Occipital lobe (tissue), 2 donors: ENCODE measurements around the gene NUDT16. TPM values are rescaled to one million over a fixed set of nuclear protein-coding genes. Genes with fewer than 3 reads are reported as not detected.

Experiments
- DNase-seq: peaks from one replicate; lab custom pipeline; 2025; lab: John Stamatoyannopoulos, UW
- total RNA-seq: library from RNA; depleted of rRNA; stranded (reverse); fragments of >200 nt; gene quantifications from one replicate; pipeline ENCODE4 v1.2.3, GENCODE V29; 2014

The NUDT16 gene
- total RNA-seq, 1 donor from 2014 or later = 15.9 TPM

GRCh38 chr3:131386429-131387165, 5.0 kb downstream of the NUDT16 start:
- no peak for DNase-seq

DNA sequence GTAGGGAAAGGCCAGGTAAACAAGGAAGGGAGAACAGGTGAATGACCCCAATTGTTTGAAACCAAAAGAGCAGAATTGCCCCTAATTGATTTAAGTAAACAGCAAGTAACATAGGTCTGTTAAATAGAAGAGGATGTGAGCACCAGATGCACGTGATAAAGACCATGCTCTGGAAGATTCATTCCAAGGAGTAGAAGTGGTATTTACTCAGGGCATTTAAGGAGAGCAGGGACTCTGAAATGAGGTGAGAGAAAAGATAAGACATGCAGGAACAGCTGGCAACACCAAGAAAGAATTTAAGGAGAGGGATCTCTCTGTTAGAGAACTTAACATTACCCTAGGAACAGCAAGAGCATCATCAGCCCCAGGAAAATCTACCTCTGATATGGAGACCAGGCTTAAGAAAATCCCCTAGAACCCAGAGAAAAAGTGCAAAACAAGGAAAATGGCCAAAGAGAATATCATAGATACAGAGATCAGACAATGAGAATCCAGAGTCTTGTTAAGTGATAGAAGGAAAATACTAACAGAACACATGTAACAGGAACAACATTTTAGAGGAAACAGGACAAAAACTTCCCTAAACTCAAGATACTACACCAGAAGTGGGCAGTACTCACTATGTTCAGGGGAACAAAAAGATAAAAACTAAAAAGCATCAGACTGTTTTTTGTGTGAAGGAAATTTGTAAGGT, 6.4 kb downstream of the NUDT16 start:
- no peak for DNase-seq

GRCh38 chr3:131388490-131388799, 6.9 kb downstream of the NUDT16 start:
- DNase-seq = no peak

GRCh38 chr3:131390331-131390730, 8.8 kb downstream of the NUDT16 start:
- DNase-seq = no peak

DNA sequence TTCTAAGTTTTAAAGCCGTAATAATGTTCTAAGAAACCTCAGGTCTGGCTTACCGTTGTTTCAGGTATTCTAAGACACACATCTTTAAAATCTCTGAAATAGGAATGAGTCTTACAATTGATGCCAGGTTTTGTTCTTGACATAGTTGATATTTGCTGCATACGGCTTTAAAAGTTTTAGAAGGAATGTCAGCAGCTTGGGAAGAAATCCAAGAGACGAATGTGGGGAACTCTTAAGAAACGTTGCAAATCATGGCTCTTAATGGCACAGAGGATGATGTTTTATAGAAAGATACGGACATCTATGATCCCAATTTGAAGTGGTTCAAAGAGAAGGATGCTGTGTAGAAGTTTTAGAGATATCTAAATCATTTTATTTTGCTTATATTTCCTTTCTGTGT, 11.5 kb downstream of the NUDT16 start:
- no peak for DNase-seq

- no peak for DNase-seq
Observed at GRCh38 chr3:131393868-131394267, 12.3 kb downstream of the NUDT16 start.

DNA sequence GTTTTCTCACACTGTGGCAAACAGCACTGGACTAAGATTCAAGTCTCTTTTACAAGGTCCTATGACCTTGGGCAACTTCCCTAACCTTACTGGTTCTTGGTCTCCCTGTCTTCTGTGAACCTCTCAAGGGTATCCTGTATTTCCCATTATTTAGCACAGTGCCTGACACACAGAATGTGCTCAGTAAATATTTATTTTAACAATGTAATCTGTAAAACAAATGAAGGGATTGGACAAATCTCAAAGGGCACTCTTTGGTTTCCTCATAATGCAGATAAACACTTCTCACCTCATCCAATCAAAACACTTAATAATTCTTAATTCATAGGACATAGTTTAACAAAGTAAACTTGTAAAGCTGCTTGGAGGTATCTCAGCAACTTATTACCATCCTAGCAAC, 12.8 kb downstream of the NUDT16 start:
- DNase-seq = no peak

- no peak for DNase-seq
Observed at GRCh38 chr3:131396170-131396569, 14.6 kb downstream of the NUDT16 start.

DNA sequence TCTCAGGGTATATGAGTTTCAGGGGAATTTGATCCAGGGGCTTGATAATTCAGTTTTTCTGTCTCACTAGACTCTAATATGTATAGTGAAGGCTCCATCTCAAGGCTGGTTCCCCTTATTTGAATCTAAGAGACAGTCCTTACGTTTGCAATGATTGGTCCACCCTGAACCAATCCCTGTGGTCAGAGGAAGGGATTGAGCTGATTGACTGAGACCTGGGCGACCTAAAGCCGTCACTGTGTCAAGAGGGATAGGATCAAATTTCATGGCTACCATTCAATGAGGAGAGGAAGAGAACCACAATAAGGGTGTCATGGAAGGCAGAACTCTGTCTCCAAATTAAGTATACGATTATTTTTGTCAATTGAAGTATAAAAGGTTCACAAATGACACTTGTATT, 16.3 kb downstream of the NUDT16 start:
- DNase-seq = no peak

- peak; percentile 32 for DNase-seq
Observed at GRCh38 chr3:131401978-131402377, 20.4 kb downstream of the NUDT16 start.

- DNase-seq = peak; percentile 42
Observed at GRCh38 chr3:131402391-131403039, 20.9 kb downstream of the NUDT16 start.

GRCh38 chr3:131403216-131403895, 21.8 kb downstream of the NUDT16 start:
- no peak for DNase-seq

DNA sequence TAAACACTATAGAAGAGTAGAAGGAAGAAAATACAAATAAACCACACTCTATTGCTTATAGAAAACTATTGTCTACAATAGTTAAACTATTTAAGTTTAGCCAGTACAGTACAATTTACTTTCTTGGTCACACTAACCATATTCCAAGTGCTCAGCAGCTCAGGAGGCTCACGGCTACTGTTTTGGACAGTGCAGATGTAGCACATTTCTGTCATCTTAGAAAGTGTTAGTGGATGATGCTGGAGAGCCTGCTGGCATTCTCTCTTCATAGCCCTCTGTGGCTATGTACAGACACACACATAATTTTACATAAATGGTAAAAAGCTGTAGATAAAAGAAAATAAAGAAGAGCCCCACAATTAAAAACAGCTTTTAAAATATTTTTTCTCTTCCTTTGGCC, 23.8 kb downstream of the NUDT16 start:
- DNase-seq = no peak

DNA sequence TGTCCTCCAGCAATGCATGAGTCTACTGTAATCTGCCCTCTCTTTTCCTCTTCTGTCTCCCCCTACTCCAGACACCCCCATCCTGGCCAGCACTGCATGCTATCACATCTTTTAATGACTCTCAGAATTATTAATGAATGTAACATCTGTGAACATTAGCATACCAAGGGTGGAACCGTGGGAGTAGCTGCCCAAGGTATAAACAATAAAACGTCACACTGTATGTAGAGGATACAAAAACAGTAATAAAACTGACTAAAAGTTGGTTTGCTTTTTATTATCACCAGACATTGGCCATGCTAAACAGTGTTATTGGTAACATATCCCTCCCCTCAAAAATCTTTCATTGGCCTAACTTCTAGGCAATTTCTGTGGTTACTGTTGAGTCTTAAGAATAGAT, 24.7 kb downstream of the NUDT16 start:
- DNase-seq = no peak

GRCh38 chr3:131417751-131418150, 36.2 kb downstream of the NUDT16 start:
- no peak for DNase-seq

DNA sequence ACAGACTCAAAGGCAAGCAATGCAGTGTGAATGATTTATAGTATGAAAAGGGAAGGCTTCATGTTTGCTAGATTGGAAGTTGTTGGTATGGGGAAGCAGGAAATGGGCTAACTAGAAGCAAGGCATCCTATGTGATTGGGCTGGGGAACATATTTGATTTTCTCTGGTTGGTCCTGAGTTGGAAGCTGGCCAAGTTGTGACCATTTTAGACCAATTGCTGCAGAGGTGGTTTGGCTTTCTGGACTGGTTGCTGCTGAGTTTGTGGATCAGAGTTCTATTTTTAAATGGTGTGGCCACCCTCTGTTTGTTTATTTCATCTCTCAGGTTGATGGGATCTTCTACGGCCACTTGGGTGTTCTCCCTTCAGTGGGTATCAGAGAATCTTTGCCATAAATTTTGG, 39.7 kb downstream of the NUDT16 start:
- DNase-seq = no peak

DNA sequence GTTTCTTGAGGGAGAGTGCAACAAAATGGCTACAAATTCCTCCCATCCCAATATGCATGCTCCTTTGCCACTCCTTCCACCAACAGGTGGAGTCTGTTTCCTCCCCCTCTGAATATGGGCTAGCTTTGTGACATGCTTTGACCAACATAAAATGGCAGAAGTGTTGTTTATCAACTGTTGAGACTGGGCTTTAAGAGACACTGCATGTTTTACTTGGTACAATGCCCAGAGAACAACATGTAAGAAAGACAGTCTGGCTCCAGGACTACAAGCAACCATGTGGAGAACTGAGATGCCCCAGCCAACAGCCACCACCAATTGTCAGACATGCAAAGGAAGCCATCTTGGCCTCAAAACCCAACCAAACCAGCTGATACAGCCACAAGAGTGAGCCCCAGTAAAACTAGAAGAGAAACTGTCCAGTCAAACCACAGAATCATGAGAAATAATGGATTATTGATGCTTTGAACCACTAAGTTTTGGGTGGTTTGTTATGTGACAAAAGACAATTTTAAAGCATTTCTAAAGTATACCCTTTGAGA, 40.5 kb downstream of the NUDT16 start:
- DNase-seq = no peak

DNA sequence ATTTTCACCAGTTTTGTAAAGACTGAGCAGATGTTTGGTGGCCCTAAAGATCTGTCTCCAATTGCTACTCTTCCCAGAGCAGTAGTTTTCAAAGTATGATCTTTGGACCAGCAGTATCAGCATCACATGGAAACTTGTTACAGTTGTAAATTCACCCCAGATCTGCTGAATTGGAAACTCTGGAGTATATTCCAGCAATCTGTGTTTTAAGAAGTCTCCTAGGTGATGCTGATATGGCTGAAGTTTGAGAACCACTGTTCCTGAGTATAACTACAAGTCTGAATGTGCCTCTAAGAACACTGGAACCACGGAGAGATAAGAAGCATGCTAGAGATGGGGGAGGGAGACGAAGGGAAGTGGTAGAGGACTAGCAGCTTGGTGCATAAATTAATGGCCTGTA, 45.7 kb downstream of the NUDT16 start:
- no peak for DNase-seq

- no peak for DNase-seq
Observed at GRCh38 chr3:131431754-131432153, 50.2 kb downstream of the NUDT16 start.

GRCh38 chr3:131432441-131432840, 50.9 kb downstream of the NUDT16 start:
- DNase-seq = no peak

- DNase-seq = no peak
Observed at GRCh38 chr3:131435000-131435399, 53.4 kb downstream of the NUDT16 start.
